Omental fat pad (tissue), 4 donors: ENCODE results near the gene RARS2. TPM values are rescaled to one million over a fixed set of nuclear protein-coding genes. Genes with fewer than 3 reads are reported as not detected.
"Not testable (repeated sequence)": the region's sequence is repeated elsewhere in the genome, so short reads cannot be mapped to it uniquely, and the experiment has no call there.

Experiments used
- ATAC-seq: fragments of 150-250 bp; one replicate; pipeline ENCODE4 v1.9.1; 2016; ENCODE audit warnings: mild to moderate bottlenecking, moderate library complexity; ENCODE audit not compliant: low FRiP score
- DNase-seq: peaks from one replicate; pipeline ENCODE4 v3.0.0-alpha.2; 2019; ENCODE audit warnings: low spot score
- total RNA-seq, 4 donors: library from RNA; depleted of rRNA; stranded (reverse); fragments of >200 nt; gene quantifications; one replicate each; pipeline ENCODE4 v1.1.0, GENCODE V29; 2016
- TF ChIP-seq, protein P1 (sequence below), 3 donors: fragments of 450-650 bp; IDR thresholded peaks; one replicate each; pipeline ENCODE4 v1.5.1; 2016 to 2017; ENCODE audit warnings: antibody characterized with exemption in 3 of 3, mild to moderate bottlenecking in 3 of 3, moderate library complexity in 2 of 3

Gene RARS2
- total RNA-seq, 4 donors from 2014 or later, result 21.8 to 43.2 (median 22.9) TPM

DNA sequence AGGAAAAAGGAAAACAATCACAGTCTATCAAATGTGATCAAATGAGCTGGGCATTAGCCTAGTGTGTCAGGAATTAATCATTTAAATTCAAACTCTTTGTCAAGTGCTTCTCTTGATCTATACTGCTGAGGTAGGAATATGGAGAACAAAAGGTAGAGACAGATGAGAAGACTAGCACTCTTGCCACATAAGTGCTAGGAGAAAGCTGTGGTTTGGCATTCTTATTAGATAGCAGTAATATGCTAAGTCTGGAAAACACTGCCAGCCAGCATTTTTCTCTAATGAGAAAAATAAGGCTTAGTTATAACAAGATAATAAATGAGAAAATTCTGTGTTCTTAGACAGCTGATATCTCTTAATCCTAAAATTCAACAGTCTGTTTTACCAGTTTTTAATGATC lies 39.1 kb upstream of the RARS2 start:
- DNase-seq, result no peak
- TF ChIP-seq, protein P1, sequence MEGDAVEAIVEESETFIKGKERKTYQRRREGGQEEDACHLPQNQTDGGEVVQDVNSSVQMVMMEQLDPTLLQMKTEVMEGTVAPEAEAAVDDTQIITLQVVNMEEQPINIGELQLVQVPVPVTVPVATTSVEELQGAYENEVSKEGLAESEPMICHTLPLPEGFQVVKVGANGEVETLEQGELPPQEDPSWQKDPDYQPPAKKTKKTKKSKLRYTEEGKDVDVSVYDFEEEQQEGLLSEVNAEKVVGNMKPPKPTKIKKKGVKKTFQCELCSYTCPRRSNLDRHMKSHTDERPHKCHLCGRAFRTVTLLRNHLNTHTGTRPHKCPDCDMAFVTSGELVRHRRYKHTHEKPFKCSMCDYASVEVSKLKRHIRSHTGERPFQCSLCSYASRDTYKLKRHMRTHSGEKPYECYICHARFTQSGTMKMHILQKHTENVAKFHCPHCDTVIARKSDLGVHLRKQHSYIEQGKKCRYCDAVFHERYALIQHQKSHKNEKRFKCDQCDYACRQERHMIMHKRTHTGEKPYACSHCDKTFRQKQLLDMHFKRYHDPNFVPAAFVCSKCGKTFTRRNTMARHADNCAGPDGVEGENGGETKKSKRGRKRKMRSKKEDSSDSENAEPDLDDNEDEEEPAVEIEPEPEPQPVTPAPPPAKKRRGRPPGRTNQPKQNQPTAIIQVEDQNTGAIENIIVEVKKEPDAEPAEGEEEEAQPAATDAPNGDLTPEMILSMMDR (IDR thresholded peaks at IDR 0.05), result no peak
- ATAC-seq, result no peak

DNA sequence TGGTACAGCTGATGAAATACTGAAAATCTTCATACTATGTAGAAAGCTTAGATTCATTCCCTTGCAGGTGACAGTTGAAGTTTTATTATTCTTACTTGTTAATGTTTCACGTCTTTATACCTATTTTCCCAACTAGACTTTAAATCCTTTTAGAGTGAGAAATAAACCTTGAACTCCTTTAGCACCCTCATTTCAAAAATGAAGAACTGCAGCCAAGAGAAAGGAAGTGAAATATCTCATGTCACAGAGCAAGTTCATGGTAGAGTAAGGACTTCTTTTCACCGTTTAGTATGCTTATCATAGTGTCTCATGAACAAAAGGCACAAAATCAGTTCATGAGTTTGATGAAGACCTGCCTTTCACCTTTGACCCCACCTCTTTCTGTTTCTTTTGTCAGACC lies 38.6 kb upstream of the RARS2 start:
- ATAC-seq (no peak), DNase-seq (no peak)
- TF ChIP-seq, protein P1 (IDR thresholded peaks at IDR 0.05), result no peak

- DNase-seq, result no peak
- no peak for ATAC-seq
- TF ChIP-seq, protein P1 (IDR thresholded peaks at IDR 0.05), result no peak
Measured at GRCh38 chr6:87623248-87623647, 33.5 kb upstream of the RARS2 start.

DNA sequence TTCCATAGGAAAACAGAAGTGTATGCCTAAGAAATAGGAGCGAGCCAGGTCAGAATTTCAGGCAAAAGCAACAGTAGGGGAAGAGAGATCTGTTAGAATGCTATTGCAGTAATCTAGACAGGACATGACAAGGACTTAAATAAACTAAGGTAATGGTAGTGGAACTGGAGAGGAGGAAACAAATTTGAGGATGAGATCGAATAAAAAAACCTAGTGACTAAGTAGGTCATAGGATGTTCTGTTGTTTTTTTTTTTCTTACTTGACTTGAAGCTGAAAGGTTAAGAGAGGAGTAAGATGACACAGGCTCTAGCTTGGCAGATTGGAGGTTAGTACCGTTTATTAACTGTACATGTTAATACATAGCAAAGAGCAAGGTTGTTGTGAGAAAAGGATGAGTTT lies 28.7 kb upstream of the RARS2 start:
- ATAC-seq (no peak), DNase-seq (no peak)
- TF ChIP-seq, protein P1 (IDR thresholded peaks at IDR 0.05), result no peak

GRCh38 chr6:87617405-87617804 lies 27.6 kb upstream of the RARS2 start:
- DNase-seq, result no peak
- TF ChIP-seq, protein P1 (IDR thresholded peaks at IDR 0.05), result no peak
- ATAC-seq, result no peak

DNA sequence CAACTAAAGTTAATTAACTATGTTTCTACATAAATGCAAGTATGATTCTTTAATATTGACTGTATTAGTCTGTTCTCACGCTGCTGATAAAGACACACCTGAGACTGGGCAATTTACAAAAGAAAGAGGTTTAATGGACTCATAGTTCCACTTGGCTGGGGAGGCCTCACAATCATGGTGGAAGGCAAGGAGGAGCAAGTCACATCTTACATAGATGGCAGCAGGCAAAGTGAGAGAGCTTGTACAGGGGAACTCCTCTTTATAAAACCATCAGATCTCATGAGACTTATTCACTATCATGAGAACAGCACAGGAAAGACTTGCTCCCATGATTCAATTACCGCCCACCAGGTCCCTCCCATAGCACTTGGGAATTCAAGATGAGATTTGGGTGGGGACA lies 23.2 kb upstream of the RARS2 start:
- not testable (repeated sequence) for ATAC-seq, DNase-seq

- DNase-seq (no peak), ATAC-seq (no peak)
- TF ChIP-seq, protein P1 (IDR thresholded peaks at IDR 0.05), result no peak
Measured at GRCh38 chr6:87608802-87609201, 19.0 kb upstream of the RARS2 start.

DNA sequence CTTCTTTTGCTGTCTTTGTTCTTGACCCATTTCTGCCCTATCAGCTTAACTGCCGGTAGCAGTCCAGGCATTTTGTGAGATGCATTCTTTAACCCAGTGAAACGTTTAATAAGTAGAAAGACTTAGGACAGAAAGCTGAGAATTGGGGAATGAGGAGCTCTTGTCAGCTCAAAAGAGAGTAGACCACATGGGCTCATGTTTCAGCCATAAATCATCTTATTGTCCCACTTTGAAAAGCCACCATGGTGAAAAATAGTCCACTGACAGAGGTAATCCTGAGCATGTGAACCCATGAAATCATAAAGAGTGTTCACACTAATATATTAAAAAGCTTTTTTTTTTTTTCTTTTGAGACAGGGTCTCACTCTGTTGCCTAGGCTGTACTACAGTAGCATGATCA lies 16.4 kb upstream of the RARS2 start:
- TF ChIP-seq, protein P1 (IDR thresholded peaks at IDR 0.05), result no peak

More for the DNA sequence above, 16.4 kb upstream of the RARS2 start:
- ATAC-seq, result no peak
- no peak for DNase-seq
